HepG2 (cell line): ENCODE results near the gene PRSS53. TPM values are rescaled to one million over a fixed set of nuclear protein-coding genes. Genes with fewer than 3 reads are reported as not detected.
A peak's percentile ranks its signal among the peaks of the same experiment; 100 is the strongest.

Source experiments
- AHDC1 ChIP-seq: sonication (generic); formaldehyde crosslinking; IDR thresholded peaks from 2 replicates; pipeline ENCODE4 v1.5.1; 2020; ENCODE audit warnings: mild to moderate bottlenecking, missing genetic modification reagents, borderline replicate concordance
- ARID5B ChIP-seq: IDR thresholded peaks from 2 replicates; pipeline ENCODE4 v1.4.0; 2020; ENCODE audit warnings: mild to moderate bottlenecking, missing genetic modification reagents
- ATF4 ChIP-seq, 2 experiments: fragments of 450-650 bp in 1 of 2; sonication (generic) in 1 of 2; formaldehyde crosslinking; IDR thresholded peaks; 2 replicates each; pipeline versions ENCODE4 v1.5.0 to v1.8.0; 2020 to 2022; ENCODE audit warnings: mild to moderate bottlenecking in 1 of 2, missing genetic modification reagents in 1 of 2
- CBX1 ChIP-seq: IDR thresholded peaks from one replicate; pipeline ENCODE4 v1.6.1; 2016; ENCODE audit warnings: antibody characterized with exemption, low read depth
- FOXJ3 ChIP-seq: sonication (generic); formaldehyde crosslinking; IDR thresholded peaks from 2 replicates; pipeline ENCODE4 v1.4.0; 2020; ENCODE audit warnings: missing genetic modification reagents, mild to moderate bottlenecking, borderline replicate concordance
- FOXK1 ChIP-seq: sonication (generic); formaldehyde crosslinking; IDR thresholded peaks from 2 replicates; pipeline ENCODE4 v1.4.0; 2020; ENCODE audit warnings: low read depth, missing genetic modification reagents, borderline replicate concordance
- GATA4 ChIP-seq: sonication (generic); IDR thresholded peaks from 2 replicates; pipeline ENCODE4 v1.6.1; 2016; ENCODE audit warnings: antibody characterized with exemption, low read depth, borderline replicate concordance
- HMGXB4 ChIP-seq, 2 experiments: sonication (generic) in 1 of 2; formaldehyde crosslinking in 1 of 2; IDR thresholded peaks; 2 replicates each; pipeline versions ENCODE4 v1.4.0 to v1.6.1; 2018 to 2020; ENCODE audit warnings: missing genetic modification reagents in 2 of 2, borderline replicate concordance in 1 of 2, low read depth in 1 of 2, mild to moderate bottlenecking in 1 of 2, missing biosample characterization in 1 of 2
- NFE2L1 ChIP-seq: sonication (generic); formaldehyde crosslinking; IDR thresholded peaks from 2 replicates; pipeline ENCODE4 v1.4.0; 2020; ENCODE audit warnings: missing genetic modification reagents, mild to moderate bottlenecking, borderline replicate concordance
- PAF1 ChIP-seq: IDR thresholded peaks from 2 replicates; pipeline ENCODE4 v1.6.1; 2016; ENCODE audit warnings: missing genetic modification reagents, missing compliant biosample characterization
- RBFOX2 ChIP-seq: fragments of 200-400 bp; formaldehyde crosslinking; IDR thresholded peaks from 2 replicates; pipeline ENCODE4 v1.6.1; 2017; ENCODE audit warnings: low read depth, mild to moderate bottlenecking, low read length
- STAT5B ChIP-seq: sonication (generic); formaldehyde crosslinking; IDR thresholded peaks from 2 replicates; pipeline ENCODE4 v1.4.0; 2020; ENCODE audit warnings: missing genetic modification reagents
- TBX3 ChIP-seq: fragments of 450-650 bp; IDR thresholded peaks from 2 replicates; pipeline ENCODE4 v1.6.1; 2017; ENCODE audit warnings: antibody characterized with exemption, mild to moderate bottlenecking, inconsistent platforms, borderline replicate concordance
- ZNF543 ChIP-seq: sonication (generic); formaldehyde crosslinking; IDR thresholded peaks from 2 replicates; pipeline ENCODE4 v1.4.0; 2020; ENCODE audit warnings: mild to moderate bottlenecking, missing genetic modification reagents
- ZNF775 ChIP-seq: sonication (generic); formaldehyde crosslinking; IDR thresholded peaks from 2 replicates; pipeline ENCODE4 v1.4.0; 2020; ENCODE audit warnings: missing genetic modification reagents, mild to moderate bottlenecking, moderate library complexity, borderline replicate concordance
- polyA plus RNA-seq, 8 experiments: library from polyadenylated mRNA; depleted of rRNA in 3 of 8; stranded (reverse) in 7 of 8; unstranded in 1 of 8; fragments of >200 nt; fragmentation: Illumina TruSeq in 4 of 8; extraction: Trizol in 4 of 8; gene quantifications; 2 replicates each; pipeline versions ENCODE4 v1.2.1 to v1.2.3, GENCODE V29; 2011 to 2016; ENCODE audit warnings: low read depth in 4 of 8, missing spikeins in 1 of 8, mixed read lengths in 1 of 8; ENCODE audit not compliant: insufficient read depth in 1 of 8
- total RNA-seq, 5 experiments: library from RNA; depleted of rRNA; stranded (reverse); fragments of >200 nt; fragmentation: Illumina TruSeq; extraction: Trizol; gene quantifications; 2 replicates each; pipeline ENCODE4 v1.2.3, GENCODE V29; 2016; ENCODE audit warnings: low read depth in 1 of 5

Gene PRSS53
- total and polyA plus RNA-seq, 2 of the 13 experiments (the other 11 are each of a cell fraction or from before 2014, with no cell fraction given) = 2.2 to 7.4 TPM

- peak; percentile 30; the same call in 1 of the 2 replicates for TF ChIP-seq STAT5B (CRISPR knock-in tag)
- TF ChIP-seq ARID5B (CRISPR knock-in tag) = peak; percentile 74
- peak; percentile 10; the same call in 1 of the 2 replicates for TF ChIP-seq TBX3
- 0 out of 2 replicates have a peak, but pooled peaks have one; percentile 28 for TF ChIP-seq ZNF775 (CRISPR knock-in tag)
- TF ChIP-seq PAF1 (CRISPR knock-in tag) = no peak
- TF ChIP-seq CBX1 = no peak
- peak; percentile 73; the same call in 1 of the 2 replicates for TF ChIP-seq NFE2L1 (CRISPR knock-in tag)
- TF ChIP-seq FOXJ3 (CRISPR knock-in tag) = peak; percentile 53; the same call in 1 of the 2 replicates
- 0 out of 2 replicates have a peak, but pooled peaks have one; percentile 33 for TF ChIP-seq AHDC1 (CRISPR knock-in tag)
- no peak for TF ChIP-seq ZNF543
- peak; percentile 74 for TF ChIP-seq FOXK1 (CRISPR knock-in tag)
- TF ChIP-seq HMGXB4 (CRISPR knock-in tag; IDR thresholded peaks at IDR 0.05; ENCODE audit: borderline replicate concordance in 1 of 2, low read depth in 1 of 2) = peak; percentile 88 to 93; a peak in 3 of 4 replicates
- 0 out of 2 replicates have a peak, but pooled peaks have one; percentile 33 for TF ChIP-seq GATA4
- TF ChIP-seq ATF4 (CRISPR knock-in tag; IDR thresholded peaks at IDR 0.05) = peak in 1 of 2 experiments; percentile 67; a peak in 2 of 4 replicates
- TF ChIP-seq RBFOX2 = peak; percentile 95
Observed at GRCh38 chr16:31094424-31095120, 5.8 kb upstream of the PRSS53 start, which contains the start of gene VKORC1 (continued).
